Esophagus muscularis mucosa (tissue), 3 donors: ENCODE data around the gene ENTPD5.

Source experiments
- POLR2A ChIP-seq: fragments of 450-650 bp; IDR thresholded peaks from one replicate; pipeline ENCODE4 v1.6.1; 2017; ENCODE audit warnings: antibody characterized with exemption, moderate library complexity, mild to moderate bottlenecking, low read depth
- POLR2AphosphoS5 ChIP-seq, 2 donors: sonication (generic); formaldehyde crosslinking; IDR thresholded peaks; one replicate each; pipeline ENCODE4 v1.6.1; 2017; ENCODE audit warnings: antibody characterized with exemption in 2 of 2
- TF ChIP-seq, protein P1 (sequence below), 3 experiments: fragments of 200-600 bp in 2 of 3; fragments of 450-650 bp in 1 of 3; sonication (generic) in 2 of 3; IDR thresholded peaks; one replicate each; pipeline ENCODE4 v1.5.1; 2017 to 2019; ENCODE audit warnings: antibody characterized with exemption in 3 of 3, mild to moderate bottlenecking in 2 of 3, moderate library complexity in 1 of 3

DNA sequence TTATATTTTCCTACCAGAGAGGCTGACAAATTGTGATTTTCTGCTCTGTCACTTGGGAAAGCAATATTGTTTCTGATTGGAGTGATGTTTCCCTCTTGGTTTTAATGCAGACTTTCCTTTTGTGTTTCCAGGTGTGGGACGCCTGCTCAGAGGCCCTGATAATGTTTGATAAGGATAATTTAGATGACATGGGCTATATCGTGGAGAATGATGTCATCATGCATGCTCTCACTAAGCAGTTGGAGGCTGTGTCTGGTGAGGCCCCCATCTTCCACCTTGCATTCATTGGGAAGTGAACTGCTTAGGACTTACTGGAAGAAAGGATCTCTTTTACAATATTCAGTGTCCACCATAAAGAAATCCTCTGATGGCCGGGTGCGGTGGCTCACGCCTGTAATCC lies 63.4 kb downstream of the ENTPD5 start:
- TF ChIP-seq, protein P1, sequence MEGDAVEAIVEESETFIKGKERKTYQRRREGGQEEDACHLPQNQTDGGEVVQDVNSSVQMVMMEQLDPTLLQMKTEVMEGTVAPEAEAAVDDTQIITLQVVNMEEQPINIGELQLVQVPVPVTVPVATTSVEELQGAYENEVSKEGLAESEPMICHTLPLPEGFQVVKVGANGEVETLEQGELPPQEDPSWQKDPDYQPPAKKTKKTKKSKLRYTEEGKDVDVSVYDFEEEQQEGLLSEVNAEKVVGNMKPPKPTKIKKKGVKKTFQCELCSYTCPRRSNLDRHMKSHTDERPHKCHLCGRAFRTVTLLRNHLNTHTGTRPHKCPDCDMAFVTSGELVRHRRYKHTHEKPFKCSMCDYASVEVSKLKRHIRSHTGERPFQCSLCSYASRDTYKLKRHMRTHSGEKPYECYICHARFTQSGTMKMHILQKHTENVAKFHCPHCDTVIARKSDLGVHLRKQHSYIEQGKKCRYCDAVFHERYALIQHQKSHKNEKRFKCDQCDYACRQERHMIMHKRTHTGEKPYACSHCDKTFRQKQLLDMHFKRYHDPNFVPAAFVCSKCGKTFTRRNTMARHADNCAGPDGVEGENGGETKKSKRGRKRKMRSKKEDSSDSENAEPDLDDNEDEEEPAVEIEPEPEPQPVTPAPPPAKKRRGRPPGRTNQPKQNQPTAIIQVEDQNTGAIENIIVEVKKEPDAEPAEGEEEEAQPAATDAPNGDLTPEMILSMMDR (IDR thresholded peaks at IDR 0.05), result no peak
- TF ChIP-seq POLR2AphosphoS5 (IDR thresholded peaks at IDR 0.05) (no peak), POLR2A (no peak)
